HEK293 (cell line): ENCODE data around the gene PADI3.

Source experiments
- ELK4 ChIP-seq: IDR thresholded peaks from 2 replicates; pipeline ENCODE4 v1.6.1; 2011; ENCODE audit warnings: mild to moderate bottlenecking, low read depth, low read length, borderline replicate concordance
- HIC1 ChIP-seq: fragments of 450-650 bp; formaldehyde crosslinking; IDR thresholded peaks from 2 replicates; pipeline ENCODE4 v1.5.1; 2016; ENCODE audit warnings: missing biosample characterization, missing genetic modification characterization
- HOXA7 ChIP-seq: sonication (generic); formaldehyde crosslinking; IDR thresholded peaks from 2 replicates; pipeline ENCODE4 v1.8.1; 2022; ENCODE audit warnings: missing genetic modification reagents, borderline replicate concordance
- MEIS1 ChIP-seq: sonication (generic); formaldehyde crosslinking; IDR thresholded peaks from 2 replicates; pipeline ENCODE4 v1.8.1; 2022; ENCODE audit warnings: missing genetic modification reagents, mild to moderate bottlenecking, borderline replicate concordance
- TCF7L2 ChIP-seq: IDR thresholded peaks from 2 replicates; pipeline ENCODE4 v1.6.1; 2011; ENCODE audit warnings: low read depth, mild to moderate bottlenecking, inconsistent platforms, low read length, moderate library complexity, borderline replicate concordance
- TRIM28 ChIP-seq: IDR thresholded peaks from 2 replicates; pipeline ENCODE4 v1.6.1; 2011; ENCODE audit warnings: low read length, control low read depth, borderline replicate concordance
- ZBTB1 ChIP-seq: fragments of 450-650 bp; formaldehyde crosslinking; IDR thresholded peaks from 2 replicates; pipeline ENCODE4 v1.5.1; 2016; ENCODE audit warnings: missing biosample characterization, missing genetic modification characterization
- ZBTB11 ChIP-seq: fragments of 450-650 bp; formaldehyde crosslinking; conservative IDR thresholded peaks from 2 replicates; pipeline ENCODE4 v1.5.1; 2016; ENCODE audit warnings: low read depth, missing biosample characterization, missing genetic modification characterization
- ZBTB17 ChIP-seq: fragments of 450-650 bp; formaldehyde crosslinking; IDR thresholded peaks from 2 replicates; pipeline ENCODE4 v1.5.1; 2016; ENCODE audit warnings: missing biosample characterization, missing genetic modification characterization
- ZFHX2 ChIP-seq: fragments of 450-650 bp; formaldehyde crosslinking; conservative IDR thresholded peaks from 2 replicates; pipeline ENCODE4 v1.5.1; 2016; ENCODE audit warnings: missing biosample characterization, missing genetic modification characterization
- ZFP3 ChIP-seq: fragments of 450-650 bp; formaldehyde crosslinking; IDR thresholded peaks from 2 replicates; pipeline ENCODE4 v1.5.1; 2016; ENCODE audit warnings: low read depth, missing biosample characterization, missing genetic modification characterization
- ZIC2 ChIP-seq: fragments of 450-650 bp; formaldehyde crosslinking; IDR thresholded peaks from 2 replicates; pipeline ENCODE4 v1.5.1; 2016; ENCODE audit warnings: missing biosample characterization, missing genetic modification characterization
- ZNF112 ChIP-seq: fragments of 450-650 bp; formaldehyde crosslinking; IDR thresholded peaks from 2 replicates; pipeline ENCODE4 v1.5.0; 2017; ENCODE audit warnings: missing biosample characterization, missing genetic modification characterization
- ZNF114 ChIP-seq: fragments of 450-650 bp; formaldehyde crosslinking; IDR thresholded peaks from 2 replicates; pipeline ENCODE4 v1.5.0; 2017; ENCODE audit warnings: missing biosample characterization, missing genetic modification characterization
- ZNF138 ChIP-seq: fragments of 450-650 bp; formaldehyde crosslinking; IDR thresholded peaks from 2 replicates; pipeline ENCODE4 v1.5.1; 2016; ENCODE audit warnings: missing biosample characterization, missing genetic modification characterization, borderline replicate concordance
- ZNF223 ChIP-seq: fragments of 450-650 bp; formaldehyde crosslinking; IDR thresholded peaks from 2 replicates; pipeline ENCODE4 v1.5.1; 2016; ENCODE audit warnings: missing biosample characterization, missing genetic modification characterization
- ZNF24 ChIP-seq: fragments of 450-650 bp; formaldehyde crosslinking; IDR thresholded peaks from 2 replicates; pipeline ENCODE4 v1.5.1; 2016; ENCODE audit warnings: missing biosample characterization, missing genetic modification characterization
- ZNF501 ChIP-seq: fragments of 450-650 bp; formaldehyde crosslinking; IDR thresholded peaks from 2 replicates; pipeline ENCODE4 v1.5.1; 2016; ENCODE audit warnings: missing biosample characterization, missing genetic modification characterization
- ZNF585B ChIP-seq: fragments of 450-650 bp; formaldehyde crosslinking; IDR thresholded peaks from 2 replicates; pipeline ENCODE4 v1.5.1; 2016; ENCODE audit warnings: missing biosample characterization, missing genetic modification characterization
- ZNF623 ChIP-seq: fragments of 450-650 bp; formaldehyde crosslinking; IDR thresholded peaks from 2 replicates; pipeline ENCODE4 v1.5.1; 2016; ENCODE audit warnings: missing biosample characterization, missing genetic modification characterization
- ZNF664 ChIP-seq: fragments of 450-650 bp; formaldehyde crosslinking; IDR thresholded peaks from 2 replicates; pipeline ENCODE4 v1.5.1; 2016; ENCODE audit warnings: missing biosample characterization, missing genetic modification characterization
- ZNF692 ChIP-seq: fragments of 450-650 bp; formaldehyde crosslinking; IDR thresholded peaks from 2 replicates; pipeline ENCODE4 v1.5.1; 2016; ENCODE audit warnings: missing biosample characterization, missing genetic modification characterization
- ZNF792 ChIP-seq: fragments of 450-650 bp; formaldehyde crosslinking; IDR thresholded peaks from 2 replicates; pipeline ENCODE4 v1.5.1; 2016; ENCODE audit warnings: missing biosample characterization, missing genetic modification characterization
- ZNF843 ChIP-seq: fragments of 450-650 bp; formaldehyde crosslinking; IDR thresholded peaks from 2 replicates; pipeline ENCODE4 v1.5.1; 2016; ENCODE audit warnings: missing biosample characterization, missing genetic modification characterization
- TF ChIP-seq, protein P1 (sequence below): sonication (generic); formaldehyde crosslinking; IDR thresholded peaks from 2 replicates; pipeline ENCODE4 v1.8.1; 2022; ENCODE audit warnings: mild to moderate bottlenecking, moderate library complexity, missing genetic modification reagents
- TF ChIP-seq, protein P2 (sequence below): fragments of 450-650 bp; formaldehyde crosslinking; IDR thresholded peaks from 2 replicates; pipeline ENCODE4 v1.5.1; 2016; ENCODE audit warnings: missing biosample characterization, missing genetic modification characterization
- TF ChIP-seq, protein P3 (sequence below): fragments of 450-650 bp; formaldehyde crosslinking; IDR thresholded peaks from 2 replicates; pipeline ENCODE4 v1.5.1; 2017; ENCODE audit warnings: missing biosample characterization, missing genetic modification characterization

The PADI3 gene

GRCh38 chr1:17250601-17251000, 1.7 kb downstream of the PADI3 start (continued):
- TF ChIP-seq ZBTB11 (tag by site-specific recombination) (no peak), ZNF138 (tag by site-specific recombination) (no peak), HOXA7 (no peak), HIC1 (tag by site-specific recombination) (peak; percentile 58; the same call in 1 of the 2 replicates), ZNF664 (tag by site-specific recombination) (no peak), ZFP3 (no peak), ZNF792 (no peak), TCF7L2 (no peak), ZNF692 (no peak), ZFHX2 (tag by site-specific recombination) (0 out of 2 replicates have a peak, but pooled peaks have one; percentile 22), ZIC2 (peak; percentile 27; the same call in 1 of the 2 replicates), TRIM28 (no peak), ZNF223 (tag by site-specific recombination) (no peak), ZNF24 (tag by site-specific recombination) (no peak), ZNF114 (tag by site-specific recombination) (no peak), ZNF501 (tag by site-specific recombination) (no peak), ZNF843 (tag by site-specific recombination) (no peak), ZNF623 (no peak), ZBTB17 (tag by site-specific recombination) (no peak), ZNF112 (tag by site-specific recombination) (no peak), MEIS1 (CRISPR knock-in tag) (no peak), ZBTB1 (tag by site-specific recombination) (no peak), ELK4 (no peak), ZNF585B (tag by site-specific recombination) (no peak)
- TF ChIP-seq, protein P1, sequence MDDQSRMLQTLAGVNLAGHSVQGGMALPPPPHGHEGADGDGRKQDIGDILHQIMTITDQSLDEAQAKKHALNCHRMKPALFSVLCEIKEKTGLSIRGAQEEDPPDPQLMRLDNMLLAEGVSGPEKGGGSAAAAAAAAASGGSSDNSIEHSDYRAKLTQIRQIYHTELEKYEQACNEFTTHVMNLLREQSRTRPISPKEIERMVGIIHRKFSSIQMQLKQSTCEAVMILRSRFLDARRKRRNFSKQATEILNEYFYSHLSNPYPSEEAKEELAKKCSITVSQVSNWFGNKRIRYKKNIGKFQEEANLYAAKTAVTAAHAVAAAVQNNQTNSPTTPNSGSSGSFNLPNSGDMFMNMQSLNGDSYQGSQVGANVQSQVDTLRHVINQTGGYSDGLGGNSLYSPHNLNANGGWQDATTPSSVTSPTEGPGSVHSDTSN (CRISPR knock-in tag): no peak
- TF ChIP-seq, protein P2, sequence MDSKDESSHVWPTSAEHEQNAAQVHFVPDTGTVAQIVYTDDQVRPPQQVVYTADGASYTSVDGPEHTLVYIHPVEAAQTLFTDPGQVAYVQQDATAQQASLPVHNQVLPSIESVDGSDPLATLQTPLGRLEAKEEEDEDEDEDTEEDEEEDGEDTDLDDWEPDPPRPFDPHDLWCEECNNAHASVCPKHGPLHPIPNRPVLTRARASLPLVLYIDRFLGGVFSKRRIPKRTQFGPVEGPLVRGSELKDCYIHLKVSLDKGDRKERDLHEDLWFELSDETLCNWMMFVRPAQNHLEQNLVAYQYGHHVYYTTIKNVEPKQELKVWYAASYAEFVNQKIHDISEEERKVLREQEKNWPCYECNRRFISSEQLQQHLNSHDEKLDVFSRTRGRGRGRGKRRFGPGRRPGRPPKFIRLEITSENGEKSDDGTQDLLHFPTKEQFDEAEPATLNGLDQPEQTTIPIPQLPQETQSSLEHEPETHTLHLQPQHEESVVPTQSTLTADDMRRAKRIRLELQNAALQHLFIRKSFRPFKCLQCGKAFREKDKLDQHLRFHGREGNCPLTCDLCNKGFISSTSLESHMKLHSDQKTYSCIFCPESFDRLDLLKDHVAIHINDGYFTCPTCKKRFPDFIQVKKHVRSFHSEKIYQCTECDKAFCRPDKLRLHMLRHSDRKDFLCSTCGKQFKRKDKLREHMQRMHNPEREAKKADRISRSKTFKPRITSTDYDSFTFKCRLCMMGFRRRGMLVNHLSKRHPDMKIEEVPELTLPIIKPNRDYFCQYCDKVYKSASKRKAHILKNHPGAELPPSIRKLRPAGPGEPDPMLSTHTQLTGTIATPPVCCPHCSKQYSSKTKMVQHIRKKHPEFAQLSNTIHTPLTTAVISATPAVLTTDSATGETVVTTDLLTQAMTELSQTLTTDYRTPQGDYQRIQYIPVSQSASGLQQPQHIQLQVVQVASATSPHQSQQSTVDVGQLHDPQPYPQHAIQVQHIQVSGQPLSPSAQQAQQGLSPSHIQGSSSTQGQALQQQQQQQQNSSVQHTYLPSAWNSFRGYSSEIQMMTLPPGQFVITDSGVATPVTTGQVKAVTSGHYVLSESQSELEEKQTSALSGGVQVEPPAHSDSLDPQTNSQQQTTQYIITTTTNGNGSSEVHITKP (tag by site-specific recombination): 0 out of 2 replicates have a peak, but pooled peaks have one; percentile 19
- TF ChIP-seq, protein P3, sequence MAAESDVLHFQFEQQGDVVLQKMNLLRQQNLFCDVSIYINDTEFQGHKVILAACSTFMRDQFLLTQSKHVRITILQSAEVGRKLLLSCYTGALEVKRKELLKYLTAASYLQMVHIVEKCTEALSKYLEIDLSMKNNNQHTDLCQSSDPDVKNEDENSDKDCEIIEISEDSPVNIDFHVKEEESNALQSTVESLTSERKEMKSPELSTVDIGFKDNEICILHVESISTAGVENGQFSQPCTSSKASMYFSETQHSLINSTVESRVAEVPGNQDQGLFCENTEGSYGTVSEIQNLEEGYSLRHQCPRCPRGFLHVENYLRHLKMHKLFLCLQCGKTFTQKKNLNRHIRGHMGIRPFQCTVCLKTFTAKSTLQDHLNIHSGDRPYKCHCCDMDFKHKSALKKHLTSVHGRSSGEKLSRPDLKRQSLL (tag by site-specific recombination): no peak
